IPS-11a (cell line): ENCODE results near the gene YTHDF2.
A peak's percentile ranks its signal among the peaks of the same experiment; 100 is the strongest.
"Not testable (repeated sequence)": the region's sequence is repeated elsewhere in the genome, so short reads cannot be mapped to it uniquely, and the experiment has no call there.

Experiments used
- H3K4me3 ChIP-seq: one replicate; pipeline ENCODE4 v1.5.1; 2013; ENCODE audit warnings: low read depth, low read length, control low read depth

Gene YTHDF2

GRCh38 chr1:28736450-28737306, at the start of gene YTHDF2:
Gene YTHDF2, plus strand, starts transcription at chr1:28736940. Its CDS starts 181 bp downstream, at chr1:28737121.
- peak within 1 kb of the TSS; percentile 89 for H3K4me3 ChIP-seq

- not testable (repeated sequence) for H3K4me3 ChIP-seq
Measured at GRCh38 chr1:28691627-28692026, 45.1 kb upstream of the YTHDF2 start.

GRCh38 chr1:28703629-28704028, 33.1 kb upstream of the YTHDF2 start:
- H3K4me3 ChIP-seq, result no peak overlapping the region

GRCh38 chr1:28716336-28716735, 20.4 kb upstream of the YTHDF2 start:
- H3K4me3 ChIP-seq, result no peak overlapping the region

GRCh38 chr1:28718166-28718565, 18.6 kb upstream of the YTHDF2 start:
- no peak overlapping the region for H3K4me3 ChIP-seq

GRCh38 chr1:28718586-28719331, 18.0 kb upstream of the YTHDF2 start:
- H3K4me3 ChIP-seq, result no peak overlapping the region

GRCh38 chr1:28719332-28719619, 17.5 kb upstream of the YTHDF2 start:
- no peak overlapping the region for H3K4me3 ChIP-seq

GRCh38 chr1:28720376-28720775, 16.4 kb upstream of the YTHDF2 start:
- no peak overlapping the region for H3K4me3 ChIP-seq

GRCh38 chr1:28721927-28722326, 14.8 kb upstream of the YTHDF2 start:
- not testable (repeated sequence) for H3K4me3 ChIP-seq

- H3K4me3 ChIP-seq, result not testable (repeated sequence)
Measured at GRCh38 chr1:28725365-28725764, 11.4 kb upstream of the YTHDF2 start.

GRCh38 chr1:28735961-28736449, 735 bp upstream of the YTHDF2 start:
- H3K4me3 ChIP-seq, result peak overlapping the region; percentile 66

- H3K4me3 ChIP-seq, result peak overlapping the region; percentile 89
Measured at GRCh38 chr1:28737307-28738132, 780 bp downstream of the YTHDF2 start.

GRCh38 chr1:28740118-28740517, 3.4 kb downstream of the YTHDF2 start:
- H3K4me3 ChIP-seq, result no peak overlapping the region

- no peak overlapping the region for H3K4me3 ChIP-seq
Measured at GRCh38 chr1:28744184-28744583, 7.4 kb downstream of the YTHDF2 start.

- H3K4me3 ChIP-seq, result no peak overlapping the region
Measured at GRCh38 chr1:28745653-28746173, 9.0 kb downstream of the YTHDF2 start.

GRCh38 chr1:28750330-28750729, 13.6 kb downstream of the YTHDF2 start:
- H3K4me3 ChIP-seq, result no peak overlapping the region

GRCh38 chr1:28750771-28751294, 14.1 kb downstream of the YTHDF2 start:
- not testable (repeated sequence) for H3K4me3 ChIP-seq

- no peak overlapping the region for H3K4me3 ChIP-seq
Measured at GRCh38 chr1:28751315-28752060, 14.7 kb downstream of the YTHDF2 start.

GRCh38 chr1:28755701-28756100, 19.0 kb downstream of the YTHDF2 start:
- H3K4me3 ChIP-seq, result no peak overlapping the region

GRCh38 chr1:28756846-28757245, 20.1 kb downstream of the YTHDF2 start:
- H3K4me3 ChIP-seq, result no peak overlapping the region
